Measurements from ENCODE around the gene KSR2.

GRCh38 chr12:117494833-117495655 lies 473.7 kb downstream of the KSR2 start:
- TF ChIP-seq EZH2 (IDR thresholded peaks at IDR 0.05; ENCODE audit: low read depth) = no peak
- TF ChIP-seq CTCF (conservative IDR thresholded peaks at IDR 0.05) = no peak
